Measurements from ENCODE around the gene ATP5ME.

The ATP5ME gene, protein sequence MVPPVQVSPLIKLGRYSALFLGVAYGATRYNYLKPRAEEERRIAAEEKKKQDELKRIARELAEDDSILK

DNA sequence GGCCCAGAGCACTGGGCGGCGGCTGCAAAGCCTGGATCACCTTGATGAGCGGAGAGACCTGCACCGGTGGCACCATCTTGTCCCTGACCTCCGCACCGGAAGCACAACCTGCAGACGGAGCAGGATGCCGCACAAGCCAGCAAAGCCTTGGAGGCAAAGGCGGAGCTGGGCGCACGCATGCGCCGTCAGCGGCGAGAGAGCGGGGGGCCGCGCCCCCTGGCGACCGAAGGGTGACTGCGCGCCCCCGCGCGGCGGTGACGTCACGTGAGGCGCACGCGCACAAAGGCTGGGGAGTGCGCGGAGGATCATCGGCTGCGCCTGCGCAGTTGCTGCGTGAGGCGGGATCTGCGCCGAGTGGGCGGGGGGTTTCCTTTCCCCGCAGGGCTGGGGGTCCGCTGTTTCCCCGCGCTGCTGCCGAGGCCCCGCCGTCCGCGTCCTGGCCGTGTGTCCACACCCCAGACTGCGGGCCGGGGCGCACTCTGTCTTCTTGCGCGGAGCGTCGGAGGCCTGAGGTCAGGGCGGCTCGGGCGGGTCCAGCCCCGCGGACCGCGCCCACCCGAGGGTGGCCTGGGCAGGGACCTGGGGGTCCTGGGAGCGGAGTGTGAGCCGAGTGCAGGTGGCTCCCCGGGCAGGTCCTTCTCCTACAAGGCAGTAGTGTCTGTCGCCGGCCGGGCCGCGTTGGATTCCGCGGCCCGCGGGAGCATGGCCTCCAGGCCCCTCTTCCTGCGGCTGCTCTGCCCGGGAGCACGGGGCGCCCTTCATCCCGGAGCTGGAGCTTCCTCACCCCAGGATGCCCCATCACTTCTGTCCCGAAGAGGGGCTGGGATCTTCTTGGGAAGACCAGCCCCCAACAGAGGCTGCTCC is at the start of gene ATP5ME, which contains the start of gene MYL5:
Gene ATP5ME, minus strand, starts transcription at position 105 of the 864 bp plus-strand sequence. Its CDS starts 29 bp downstream, at position 76.
Gene MYL5, plus strand, starts transcription at position 371 of the 864 bp plus-strand sequence. CDS start 3,485 bp downstream, outside the sequence.
- TF ChIP-seq, protein P1, sequence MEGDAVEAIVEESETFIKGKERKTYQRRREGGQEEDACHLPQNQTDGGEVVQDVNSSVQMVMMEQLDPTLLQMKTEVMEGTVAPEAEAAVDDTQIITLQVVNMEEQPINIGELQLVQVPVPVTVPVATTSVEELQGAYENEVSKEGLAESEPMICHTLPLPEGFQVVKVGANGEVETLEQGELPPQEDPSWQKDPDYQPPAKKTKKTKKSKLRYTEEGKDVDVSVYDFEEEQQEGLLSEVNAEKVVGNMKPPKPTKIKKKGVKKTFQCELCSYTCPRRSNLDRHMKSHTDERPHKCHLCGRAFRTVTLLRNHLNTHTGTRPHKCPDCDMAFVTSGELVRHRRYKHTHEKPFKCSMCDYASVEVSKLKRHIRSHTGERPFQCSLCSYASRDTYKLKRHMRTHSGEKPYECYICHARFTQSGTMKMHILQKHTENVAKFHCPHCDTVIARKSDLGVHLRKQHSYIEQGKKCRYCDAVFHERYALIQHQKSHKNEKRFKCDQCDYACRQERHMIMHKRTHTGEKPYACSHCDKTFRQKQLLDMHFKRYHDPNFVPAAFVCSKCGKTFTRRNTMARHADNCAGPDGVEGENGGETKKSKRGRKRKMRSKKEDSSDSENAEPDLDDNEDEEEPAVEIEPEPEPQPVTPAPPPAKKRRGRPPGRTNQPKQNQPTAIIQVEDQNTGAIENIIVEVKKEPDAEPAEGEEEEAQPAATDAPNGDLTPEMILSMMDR (IDR thresholded peaks at IDR 0.05; ENCODE audit: low read depth, low read length): peak; percentile 91
- peak within 1 kb of the TSS; percentile 93 for H3K4me3 ChIP-seq (ENCODE audit: low read depth, low read length)

DNA sequence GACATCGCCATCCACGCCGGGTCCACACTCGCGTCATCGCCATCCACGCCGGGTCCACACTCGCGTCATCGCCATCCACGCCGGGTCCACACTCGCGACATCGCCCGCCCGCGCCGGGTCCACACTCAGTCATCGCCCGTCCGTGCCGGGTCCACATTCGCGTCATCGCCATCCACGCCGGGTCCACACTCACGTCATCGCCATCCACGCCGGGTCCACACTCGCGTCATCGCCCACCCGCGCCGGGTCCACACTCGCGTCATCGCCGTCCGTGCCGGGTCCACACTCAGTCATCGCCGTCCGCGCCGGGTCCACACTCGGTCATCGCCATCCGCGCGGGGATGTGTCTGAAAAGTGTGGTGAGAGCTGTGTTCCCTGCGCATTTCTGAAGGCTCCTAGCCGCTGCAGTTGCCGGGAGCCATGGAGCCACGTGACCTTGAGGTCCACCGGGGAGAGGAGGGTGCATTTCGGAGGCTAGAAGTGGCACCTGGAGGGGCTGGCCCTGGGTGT is 48.8 kb upstream of the ATP5ME start:
- TF ChIP-seq, protein P1 (IDR thresholded peaks at IDR 0.05; ENCODE audit: low read depth, low read length): no peak
- no peak overlapping the region for H3K4me3 ChIP-seq (ENCODE audit: low read depth, low read length)

DNA sequence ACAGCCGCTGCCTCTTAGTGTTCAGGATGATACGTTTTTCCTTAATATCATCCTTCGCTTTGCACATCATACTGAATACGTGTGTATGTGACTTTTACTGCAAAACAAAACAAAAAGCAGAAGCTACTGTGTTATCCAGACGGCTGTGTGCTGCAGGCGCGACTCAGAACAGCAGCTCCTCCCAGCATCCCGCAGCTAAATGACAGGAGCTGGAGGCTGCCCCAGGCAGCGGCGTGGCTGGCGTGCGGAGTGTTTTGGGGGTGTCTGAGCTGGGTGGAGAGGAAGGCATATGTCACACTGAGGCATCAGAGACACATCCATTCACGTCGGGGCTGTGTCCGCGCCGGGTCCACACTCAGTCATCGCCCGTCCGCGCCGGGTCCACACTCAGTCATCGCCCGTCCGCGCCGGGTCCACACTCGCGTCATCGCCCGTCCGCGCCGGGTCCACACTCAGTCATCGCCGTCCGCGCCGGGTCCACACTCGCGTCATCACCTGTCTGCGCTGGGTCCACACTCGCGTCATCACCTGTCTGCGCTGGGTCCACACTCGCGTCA is 48.2 kb upstream of the ATP5ME start:
- H3K4me3 ChIP-seq (ENCODE audit: low read depth, low read length): no peak overlapping the region
- TF ChIP-seq, protein P1 (IDR thresholded peaks at IDR 0.05; ENCODE audit: low read depth, low read length): no peak

DNA sequence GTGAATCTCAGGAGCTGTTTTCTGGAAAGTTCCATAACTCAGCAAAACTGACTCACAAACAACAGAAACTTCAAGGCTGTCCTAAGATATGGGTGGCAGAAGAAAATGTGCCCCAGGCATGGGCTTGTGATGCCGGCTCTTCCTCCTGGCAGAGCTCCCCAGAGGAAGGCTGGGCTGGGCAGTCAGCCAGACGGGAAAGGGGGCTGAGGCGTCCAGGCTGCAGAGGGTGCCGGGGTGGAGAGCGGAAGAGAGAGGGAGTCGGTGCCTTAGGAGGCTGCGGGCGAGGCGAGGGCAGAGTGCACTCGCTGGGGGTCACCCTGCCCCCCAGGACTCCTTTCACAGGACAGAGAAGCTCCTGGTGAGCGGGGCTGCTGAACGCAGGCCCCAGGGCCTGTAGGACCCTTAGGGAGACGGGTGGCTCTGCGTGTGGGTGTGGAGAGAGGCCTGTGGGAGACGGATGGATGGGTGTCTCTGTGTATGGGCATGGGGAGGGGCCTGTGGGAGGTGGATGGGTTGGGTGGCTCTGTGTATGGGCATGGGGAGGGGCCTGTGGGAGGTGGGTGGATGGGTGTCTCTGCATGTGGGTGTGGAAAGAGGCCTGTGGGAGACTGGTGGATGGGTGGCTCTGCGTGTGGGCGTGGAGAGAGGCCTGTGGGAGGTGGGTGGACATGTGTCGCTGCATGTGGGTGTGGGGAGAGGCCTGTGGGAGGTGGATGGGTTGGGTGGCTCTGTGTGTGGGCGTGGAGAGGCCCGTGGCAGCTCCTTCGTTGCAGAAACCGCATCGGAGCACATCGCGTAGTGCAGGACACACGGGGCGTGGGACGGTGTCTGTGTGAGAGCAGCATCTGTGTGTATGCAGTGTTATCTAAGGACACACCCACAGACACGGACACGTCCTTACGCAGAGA is 47.4 kb upstream of the ATP5ME start:
- no peak overlapping the region for H3K4me3 ChIP-seq (ENCODE audit: low read depth, low read length)
- TF ChIP-seq, protein P1 (IDR thresholded peaks at IDR 0.05; ENCODE audit: low read depth, low read length): no peak

DNA sequence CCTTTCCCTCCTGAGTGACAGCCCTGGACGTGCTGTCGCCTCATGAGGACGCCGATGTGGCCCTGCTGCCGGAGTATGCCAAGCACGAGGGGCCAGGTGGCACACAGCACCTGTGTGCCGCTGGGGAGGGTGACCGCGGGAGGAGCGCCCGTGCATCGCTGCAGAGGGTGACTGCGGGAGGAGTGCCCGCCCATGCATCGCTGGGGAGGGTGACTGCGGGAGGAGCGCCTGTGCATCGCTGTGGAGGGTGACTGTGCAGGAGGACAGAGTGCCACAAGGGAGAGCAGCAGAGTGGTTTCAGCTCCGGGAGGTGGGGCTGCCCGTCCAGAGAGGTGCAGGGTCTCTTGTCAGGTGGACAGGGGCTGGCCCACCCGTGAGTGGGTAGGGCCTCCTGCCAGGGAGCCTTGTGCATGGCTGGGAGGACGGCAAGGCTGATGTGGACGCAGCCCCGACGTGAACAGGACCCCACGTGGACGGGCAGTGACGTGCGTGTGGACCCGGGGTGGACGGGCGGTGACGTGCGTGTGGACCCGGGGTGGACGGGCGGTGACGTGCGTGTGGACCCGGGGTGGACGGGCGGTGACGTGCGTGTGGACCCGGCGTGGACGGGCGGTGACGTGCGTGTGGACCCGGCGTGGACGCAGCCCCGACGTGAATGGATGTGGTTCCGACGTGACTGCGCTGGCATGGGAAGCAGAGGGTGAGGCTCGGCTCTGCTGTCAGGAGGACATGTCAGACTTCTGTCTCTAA is 46.2 kb upstream of the ATP5ME start:
- TF ChIP-seq, protein P1 (IDR thresholded peaks at IDR 0.05; ENCODE audit: low read depth, low read length): no peak
- no peak overlapping the region for H3K4me3 ChIP-seq (ENCODE audit: low read depth, low read length)

DNA sequence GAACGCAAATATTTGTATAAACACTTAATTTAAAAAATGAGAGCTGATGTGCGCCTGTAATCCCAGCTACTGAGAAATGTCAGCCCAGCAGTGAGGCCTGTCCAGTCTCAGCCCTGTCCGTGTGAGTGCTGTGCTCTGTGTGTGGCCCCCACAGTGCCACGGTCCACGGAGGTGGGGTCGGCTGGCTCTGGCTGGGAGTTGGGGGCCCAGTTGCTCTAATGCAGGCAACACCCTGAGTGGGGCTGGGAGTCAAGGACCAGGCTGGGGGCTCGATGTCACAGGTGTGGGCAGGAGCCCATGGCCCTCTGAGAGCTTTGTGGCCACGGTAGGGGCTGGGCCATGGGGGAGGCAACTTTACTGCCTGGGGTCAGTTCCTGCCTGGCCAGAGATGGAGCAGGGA is 44.4 kb upstream of the ATP5ME start:
- no peak overlapping the region for H3K4me3 ChIP-seq (ENCODE audit: low read depth, low read length)
- TF ChIP-seq, protein P1 (IDR thresholded peaks at IDR 0.05; ENCODE audit: low read depth, low read length): no peak
